Liver (tissue), 9 donors: ENCODE measurements around the gene POU4F1. TPM values are rescaled to one million over a fixed set of nuclear protein-coding genes. Genes with fewer than 3 reads are reported as not detected.

Source experiments
- DNase-seq: peaks from one replicate; pipeline ENCODE4 v3.0.0-alpha.2; 2017; ENCODE audit warnings: low spot score
- H3K27ac ChIP-seq, 2 donors: one replicate each; pipeline ENCODE4 v1.7.0; 2013; ENCODE audit warnings: inconsistent platforms in 2 of 2, low read length in 2 of 2, control low read depth in 1 of 2, low read depth in 1 of 2, mild to moderate bottlenecking in 1 of 2
- H3K27me3 ChIP-seq, 4 donors: one replicate each; pipeline versions ENCODE4 v1.6.1 to v1.7.0; 2013; ENCODE audit warnings: low read length in 3 of 4, inconsistent platforms in 1 of 4, mild to moderate bottlenecking in 1 of 4, moderate library complexity in 1 of 4; ENCODE audit not compliant: control insufficient read depth in 4 of 4, insufficient read depth in 4 of 4
- H3K36me3 ChIP-seq, 4 donors: one replicate each; pipeline versions ENCODE4 v1.6.1 to v1.7.0; 2013; ENCODE audit warnings: low read length in 3 of 4, mild to moderate bottlenecking in 3 of 4, low read depth in 1 of 4, moderate library complexity in 1 of 4; ENCODE audit not compliant: control insufficient read depth in 4 of 4, insufficient read depth in 3 of 4
- H3K4me1 ChIP-seq, 4 donors: one replicate each; pipeline versions ENCODE4 v1.6.1 to v1.7.0; 2013; ENCODE audit warnings: low read length in 3 of 4, mild to moderate bottlenecking in 3 of 4, moderate library complexity in 1 of 4; ENCODE audit not compliant: control insufficient read depth in 4 of 4, insufficient read depth in 4 of 4
- H3K4me3 ChIP-seq, 3 donors: one replicate each; pipeline versions ENCODE4 v1.6.1 to v1.7.0; 2013; ENCODE audit warnings: low read length in 3 of 3, control low read depth in 1 of 3, low read depth in 1 of 3, mild to moderate bottlenecking in 1 of 3
- H3K9ac ChIP-seq, 2 donors: one replicate each; pipeline ENCODE4 v1.7.0; 2013; ENCODE audit warnings: low read length in 2 of 2, mild to moderate bottlenecking in 2 of 2, moderate library complexity in 2 of 2, control low read depth in 1 of 2, low read depth in 1 of 2
- H3K9me3 ChIP-seq, 4 donors: one replicate each; pipeline versions ENCODE4 v1.6.1 to v1.7.0; 2013; ENCODE audit warnings: low read length in 3 of 4; ENCODE audit not compliant: control insufficient read depth in 4 of 4
- ATF3 ChIP-seq: IDR thresholded peaks from 2 replicates; pipeline ENCODE4 v1.6.1; 2016; ENCODE audit warnings: antibody characterized with exemption
- CTCF ChIP-seq: fragments of 150-350 bp; IDR thresholded peaks from 2 replicates; pipeline ENCODE4 v1.5.1; 2017; ENCODE audit warnings: improper control_type of control experiment, low read depth, low read length; ENCODE audit not compliant: missing input control
- EGR1 ChIP-seq, 2 donors: IDR thresholded peaks; 2 replicates each; pipeline ENCODE4 v1.6.1; 2016 to 2018; ENCODE audit warnings: antibody characterized with exemption in 2 of 2, low read depth in 2 of 2
- FOXA1 ChIP-seq: IDR thresholded peaks from 2 replicates; pipeline ENCODE4 v1.6.1; 2016; ENCODE audit warnings: antibody characterized with exemption
- FOXA2 ChIP-seq: IDR thresholded peaks from 2 replicates; pipeline ENCODE4 v1.6.1; 2016; ENCODE audit warnings: antibody characterized with exemption
- GABPA ChIP-seq, 2 donors: IDR thresholded peaks in 1 of 2; conservative IDR thresholded peaks in 1 of 2; 2 replicates each; pipeline ENCODE4 v1.6.1; 2016; ENCODE audit warnings: antibody characterized with exemption in 2 of 2, mild to moderate bottlenecking in 1 of 2, moderate library complexity in 1 of 2
- HNF4A ChIP-seq, 2 donors: conservative IDR thresholded peaks; 2 replicates each; pipeline ENCODE4 v1.6.1; 2016; ENCODE audit warnings: antibody characterized with exemption in 2 of 2, mild to moderate bottlenecking in 2 of 2
- HNF4G ChIP-seq: IDR thresholded peaks from 2 replicates; pipeline ENCODE4 v1.6.1; 2016; ENCODE audit warnings: antibody characterized with exemption
- JUND ChIP-seq, 2 donors: IDR thresholded peaks; 2 replicates each; pipeline ENCODE4 v1.6.1; 2016; ENCODE audit warnings: antibody characterized with exemption in 2 of 2
- MAX ChIP-seq: IDR thresholded peaks from 2 replicates; pipeline ENCODE4 v1.6.1; 2016; ENCODE audit warnings: antibody characterized with exemption
- NR2F2 ChIP-seq: IDR thresholded peaks from 2 replicates; pipeline ENCODE4 v1.6.1; 2016; ENCODE audit warnings: antibody characterized with exemption
- RAD21 ChIP-seq, 2 donors: IDR thresholded peaks; 2 replicates each; pipeline ENCODE4 v1.6.1; 2016; ENCODE audit warnings: antibody characterized with exemption in 2 of 2, mild to moderate bottlenecking in 2 of 2
- REST ChIP-seq: IDR thresholded peaks from 2 replicates; pipeline ENCODE4 v1.6.1; 2016; ENCODE audit warnings: antibody characterized with exemption, mild to moderate bottlenecking
- RXRA ChIP-seq, 2 donors: IDR thresholded peaks; 2 replicates each; pipeline ENCODE4 v1.6.1; 2017 to 2018; ENCODE audit warnings: antibody characterized with exemption in 2 of 2, mild to moderate bottlenecking in 1 of 2
- SP1 ChIP-seq: IDR thresholded peaks from 2 replicates; pipeline ENCODE4 v1.6.1; 2018; ENCODE audit warnings: antibody characterized with exemption, mild to moderate bottlenecking
- TAF1 ChIP-seq: conservative IDR thresholded peaks from 2 replicates; pipeline ENCODE4 v1.6.1; 2016; ENCODE audit warnings: antibody characterized with exemption, mild to moderate bottlenecking
- YY1 ChIP-seq: IDR thresholded peaks from 2 replicates; pipeline ENCODE4 v1.6.1; 2016; ENCODE audit warnings: antibody characterized with exemption, mild to moderate bottlenecking
- ZBTB33 ChIP-seq: IDR thresholded peaks from 2 replicates; pipeline ENCODE4 v1.6.1; 2016; ENCODE audit warnings: antibody characterized with exemption
- WGBS: extraction: QIAGEN DNeasy Blood & Tissue Kit; methylation state at CpG from one replicate; pipeline ENCODE4 v1.1.7; 2013; 5-methylcytosine and 5-hydroxymethylcytosine counted together
- polyA plus RNA-seq, 2 donors: library from polyadenylated mRNA; stranded (reverse) in 1 of 2; unstranded in 1 of 2; fragments of 200-250 nt in 1 of 2; fragments of >200 nt in 1 of 2; fragmentation: Nextera tagmentation in 1 of 2; extraction: Ambion mirVana in 1 of 2; gene quantifications; one replicate each; pipeline versions ENCODE4 v1.2.1 to v1.2.3, GENCODE V29; 2013 to 2015
- total RNA-seq, 2 donors: library from RNA; depleted of rRNA; stranded (reverse); fragments of >200 nt; gene quantifications; one replicate each; pipeline ENCODE4 v1.2.3, GENCODE V29; 2014
- donor health status: healthy.
- donor health status: healthy.
- donor health status: healthy.
- donor health status: healthy.
- donor health status: healthy.

Gene POU4F1
- total and polyA plus RNA-seq, 4 donors, result 0.01 to 0.05 TPM; not detected in 2

GRCh38 chr13:78569029-78569428 lies 34.3 kb downstream of the POU4F1 start:
- Histone ChIP-seq H3K4me3 (no peak overlapping the region), H3K9me3 (no peaks in the 10 kb centered on the region), H3K4me1 (no peaks in the 10 kb centered on the region), H3K27ac (no peak overlapping the region), H3K9ac (no peak overlapping the region), H3K36me3 (no peaks in the 10 kb centered on the region), H3K27me3 (peaks cover 0 to 4% (median 0%) of the 10 kb centered on the region in 4 donors)
- WGBS, result 84% methylated on average over 1 of the region's 1 CpG
- DNase-seq, result no peak
- TF ChIP-seq GABPA (IDR thresholded peaks at IDR 0.05 in 1 of 2, conservative IDR thresholded peaks at IDR 0.05 in 1 of 2) (no peak), JUND (IDR thresholded peaks at IDR 0.05) (no peak), ATF3 (no peak), HNF4A (conservative IDR thresholded peaks at IDR 0.05) (no peak), REST (no peak), FOXA1 (no peak), HNF4G (no peak), RXRA (IDR thresholded peaks at IDR 0.05) (no peak), NR2F2 (no peak), MAX (no peak), ZBTB33 (no peak)

- H3K9me3 ChIP-seq, result no peaks in the 10 kb centered on the region
Measured at GRCh38 chr13:78566631-78567030, 36.7 kb downstream of the POU4F1 start.

More at GRCh38 chr13:78566631-78567030, 36.7 kb downstream of the POU4F1 start:
- TF ChIP-seq FOXA2 (no peak), ATF3 (no peak), NR2F2 (no peak), HNF4A (conservative IDR thresholded peaks at IDR 0.05) (no peak), CTCF (no peak), YY1 (no peak), ZBTB33 (no peak), HNF4G (no peak), MAX (no peak), TAF1 (no peak), RAD21 (IDR thresholded peaks at IDR 0.05) (no peak), JUND (IDR thresholded peaks at IDR 0.05) (no peak), EGR1 (IDR thresholded peaks at IDR 0.05; ENCODE audit: low read depth in 2 of 2) (no peak), SP1 (no peak)
- no peaks in the 10 kb centered on the region for H3K36me3 ChIP-seq
- no peak overlapping the region for H3K27ac ChIP-seq
- no peak for DNase-seq
- 87% methylated on average over 5 of the region's 5 CpGs for WGBS
- H3K9ac ChIP-seq, result no peak overlapping the region
- H3K4me1 ChIP-seq, result no peaks in the 10 kb centered on the region
- peaks cover 0 to 4% (median 0%) of the 10 kb centered on the region in 4 donors for H3K27me3 ChIP-seq
- H3K4me3 ChIP-seq, result no peak overlapping the region
